SH-SY5Y (cell line): ENCODE results near the gene OR1M1.

ENCODE experiments used
- GATA2 ChIP-seq: IDR thresholded peaks from 2 replicates; pipeline ENCODE4 v1.6.1; 2011; ENCODE audit warnings: mild to moderate bottlenecking, low read depth, low read length
- GATA3 ChIP-seq: IDR thresholded peaks from 2 replicates; pipeline ENCODE4 v1.6.1; 2011; ENCODE audit warnings: low read depth, mild to moderate bottlenecking, low read length, moderate library complexity

Gene OR1M1

DNA sequence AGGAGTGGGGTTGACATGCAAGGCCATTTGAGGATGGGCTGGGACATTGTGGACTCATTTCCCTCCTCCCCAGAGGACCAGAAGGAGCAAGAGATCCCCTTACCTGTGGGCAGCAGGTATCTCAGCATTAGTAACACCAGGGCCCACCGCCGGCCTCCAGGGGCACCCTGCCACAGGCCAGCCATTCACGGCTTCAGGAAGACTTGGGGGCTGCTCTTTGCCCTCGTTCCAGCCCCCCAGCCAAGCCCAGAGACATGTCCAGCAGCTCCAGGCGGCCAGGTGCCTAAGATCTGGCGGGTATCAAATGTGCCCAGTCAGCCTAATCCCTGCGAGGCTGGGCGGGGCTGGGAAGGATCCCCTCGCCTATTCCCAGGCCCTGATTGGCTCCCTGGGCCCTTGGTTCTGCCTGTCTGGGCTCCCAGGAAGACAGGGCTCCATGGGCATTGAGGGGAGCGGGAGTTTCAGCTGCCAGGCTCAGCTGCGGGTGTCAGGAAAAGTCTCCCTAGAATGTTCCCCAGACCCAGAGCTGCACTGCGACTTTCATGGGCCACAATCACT lies 21.3 kb upstream of the OR1M1 start:
- TF ChIP-seq GATA3 (no peak), GATA2 (no peak)

DNA sequence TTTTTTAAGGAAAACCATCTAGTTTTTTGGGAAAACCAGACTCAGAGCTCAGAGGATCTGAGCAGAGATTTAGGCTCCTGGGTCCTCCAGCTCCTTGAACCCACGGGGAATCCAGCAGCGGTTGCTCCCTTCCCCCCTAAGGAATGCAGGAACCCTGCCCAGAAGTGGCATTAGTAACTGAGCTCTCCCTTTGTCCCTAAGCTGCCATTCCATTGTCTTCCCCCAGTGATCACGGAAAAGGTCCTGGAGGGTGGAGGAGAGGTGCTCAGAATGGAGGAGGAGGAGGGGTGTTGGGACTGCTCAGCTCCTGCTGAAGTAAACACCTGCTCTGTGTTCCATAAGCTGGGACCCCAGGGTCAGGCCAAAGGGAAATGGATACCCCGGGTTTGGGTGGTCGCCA lies 16.8 kb upstream of the OR1M1 start:
- TF ChIP-seq GATA3 (no peak), GATA2 (no peak)

DNA sequence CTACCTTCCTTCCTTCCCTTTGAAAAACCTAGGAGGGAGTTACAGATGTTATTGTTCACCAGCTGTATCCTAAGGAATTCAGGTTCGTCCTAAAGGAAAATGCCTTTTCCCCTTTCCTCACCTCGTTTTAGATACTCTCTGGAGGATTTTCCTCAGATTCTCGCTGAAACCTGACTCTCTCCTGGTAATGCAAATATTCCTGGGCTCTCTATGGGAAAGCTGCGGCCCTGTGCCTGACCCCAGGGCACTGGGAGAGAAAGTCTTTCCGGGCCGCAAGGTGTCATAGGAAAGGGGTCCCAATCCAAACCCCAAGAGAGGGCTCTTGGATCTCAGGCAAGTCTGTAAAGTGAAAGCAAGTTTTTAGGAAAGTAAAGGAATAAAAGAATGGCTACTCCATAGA lies 13.1 kb upstream of the OR1M1 start:
- TF ChIP-seq GATA2 (no peak), GATA3 (no peak)

DNA sequence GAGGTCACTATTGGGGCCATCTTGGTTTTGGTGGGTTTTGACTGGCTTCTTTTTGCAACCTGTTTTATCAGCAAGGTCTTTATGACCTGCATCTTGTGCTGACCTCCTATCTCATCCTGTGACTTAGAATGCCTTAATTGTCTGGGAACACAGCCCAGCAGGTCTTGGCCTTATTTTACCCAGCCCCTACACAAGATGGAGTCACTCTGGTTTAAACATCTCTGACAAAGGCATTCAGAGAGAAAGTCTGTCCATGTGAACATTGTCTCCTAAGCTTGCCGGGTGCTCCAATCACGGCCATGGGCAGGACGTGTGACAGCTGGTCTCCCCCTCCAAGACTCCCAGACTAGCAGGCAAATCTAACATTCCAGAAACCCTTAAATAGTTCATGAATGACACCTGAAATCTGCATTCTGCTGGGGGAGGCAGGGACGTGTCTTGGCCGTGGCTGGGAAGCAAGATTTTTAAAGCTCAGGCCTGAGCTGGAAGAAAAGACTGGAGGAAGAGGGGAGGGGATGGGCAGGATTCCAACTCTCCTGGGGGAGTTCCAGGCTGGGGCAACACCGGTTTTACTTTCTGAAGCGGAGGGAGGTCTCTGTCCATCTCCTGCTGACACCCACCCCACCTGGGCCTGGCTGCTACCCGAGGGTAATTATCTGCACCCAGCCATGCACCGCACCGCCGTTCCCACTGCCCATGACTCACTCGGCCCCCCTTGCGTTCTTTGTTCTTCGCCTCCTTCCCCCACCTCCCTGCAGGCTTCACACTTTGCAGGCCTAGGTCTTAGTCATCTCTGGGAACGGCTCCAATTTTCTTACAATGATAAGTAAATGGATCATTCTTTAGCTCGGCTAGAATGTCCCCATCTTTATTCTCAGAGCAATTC lies 11.6 kb upstream of the OR1M1 start:
- TF ChIP-seq GATA2 = no peak
- no peak for TF ChIP-seq GATA3

DNA sequence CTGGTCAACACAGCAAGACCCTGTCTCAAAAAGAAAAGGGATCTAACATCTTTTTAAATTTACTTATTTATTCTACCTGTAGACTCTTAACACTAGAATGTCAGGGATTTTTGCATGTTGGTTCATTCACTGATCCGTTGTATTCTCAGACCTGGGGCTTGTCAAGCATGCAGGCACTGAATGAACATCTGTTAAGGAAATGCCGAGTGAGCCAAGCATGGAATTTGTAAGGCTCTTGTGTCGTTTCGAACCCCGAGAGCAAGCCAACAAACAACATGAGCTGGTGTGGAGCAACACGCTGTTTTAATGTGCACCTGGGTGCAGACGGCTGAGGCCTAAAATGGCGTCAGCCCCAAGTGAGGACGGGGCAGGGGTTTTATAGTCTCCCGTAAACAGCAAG lies 10.0 kb upstream of the OR1M1 start:
- TF ChIP-seq GATA3 = no peak
- no peak for TF ChIP-seq GATA2

DNA sequence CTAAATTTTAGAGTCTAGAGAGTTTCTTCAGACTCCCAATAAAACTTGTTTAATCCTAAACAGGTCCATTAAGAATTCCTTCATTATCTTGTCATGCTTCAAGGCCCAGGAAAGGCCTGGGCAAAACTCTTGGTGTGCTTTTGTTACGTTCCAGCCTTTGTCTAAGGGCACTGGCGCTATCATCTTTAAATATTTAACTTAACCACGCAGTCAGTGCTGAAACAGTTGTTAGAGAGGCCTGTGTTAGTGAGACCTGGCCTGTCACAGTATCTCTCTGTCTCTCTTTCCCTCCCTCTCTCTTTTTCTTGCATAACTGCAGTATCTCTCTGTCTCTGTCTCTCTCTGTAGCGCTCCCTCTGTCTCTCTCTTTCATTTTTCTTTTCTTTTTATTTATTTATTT lies 8.2 kb upstream of the OR1M1 start:
- TF ChIP-seq GATA3 (no peak), GATA2 (no peak)

DNA sequence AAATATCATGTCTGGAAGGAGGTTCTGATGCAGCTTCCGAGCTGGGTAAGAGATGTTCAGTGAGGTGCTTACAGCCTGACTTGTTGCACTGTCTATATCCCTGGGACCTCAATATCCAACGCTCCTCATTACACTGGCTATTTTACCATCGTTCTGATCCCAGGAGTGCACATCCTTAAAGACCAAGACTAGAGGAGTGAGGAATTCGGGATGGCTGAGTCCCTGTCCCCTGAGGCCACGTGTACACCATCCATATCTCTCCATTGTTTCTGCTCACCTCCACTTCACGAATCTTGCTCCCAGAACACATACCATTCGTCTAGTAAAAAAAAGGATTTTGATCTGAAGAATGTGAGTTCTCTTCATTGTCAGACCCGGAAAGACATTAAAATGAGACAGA lies 20.5 kb downstream of the OR1M1 start, which contains the start of gene OR7G2:
Gene OR7G2, minus strand, starts transcription at position 101 of the 400 bp plus-strand sequence. CDS start 4,232 bp downstream, outside the sequence.
- no peak for TF ChIP-seq GATA3
- TF ChIP-seq GATA2 = no peak

DNA sequence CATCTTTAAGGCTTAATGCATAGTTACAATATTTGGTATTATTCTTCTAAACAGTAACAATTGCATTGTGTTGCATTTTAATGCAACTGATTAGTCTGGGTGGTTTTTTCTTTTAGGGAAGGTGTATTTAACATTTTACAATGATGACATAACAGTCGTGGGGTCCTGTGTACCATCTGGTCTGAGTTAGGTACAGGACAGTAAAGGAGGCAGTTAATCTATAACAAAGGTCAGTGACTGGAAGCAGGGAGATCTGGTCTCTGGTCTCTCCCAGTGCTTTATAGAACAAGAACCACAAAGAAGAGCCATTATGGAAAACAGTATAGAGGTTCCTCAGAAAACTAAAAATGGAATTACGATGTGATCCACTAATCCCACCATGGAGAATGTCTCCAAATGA lies 23.1 kb downstream of the OR1M1 start:
- no peak for TF ChIP-seq GATA2

DNA sequence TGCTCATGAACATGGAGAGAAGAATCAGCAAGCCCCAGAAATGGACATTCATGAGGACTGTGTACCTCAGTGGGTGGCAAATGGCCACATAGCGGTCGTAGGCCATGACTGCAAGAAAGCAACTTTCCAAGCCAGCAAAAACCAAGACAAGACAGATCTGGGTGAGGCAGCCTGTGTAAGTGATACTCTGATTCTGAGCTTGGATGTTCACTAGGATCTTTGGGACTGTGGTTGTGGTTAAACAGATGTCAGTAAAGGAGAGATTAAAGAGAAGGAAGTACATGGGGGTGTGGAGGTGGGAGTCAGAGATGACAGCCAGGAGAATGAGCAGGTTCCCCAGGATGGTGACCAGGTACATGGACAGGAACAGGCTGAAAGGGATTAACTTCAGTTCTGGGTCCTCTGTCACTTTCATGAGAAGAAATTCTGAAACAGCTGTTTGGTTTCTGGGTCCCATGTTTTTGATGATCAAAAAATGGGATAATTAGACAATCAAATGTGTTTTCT lies 28.5 kb downstream of the OR1M1 start, which contains the start of gene OR7G1:
Gene OR7G1, minus strand, starts transcription at position 457 of the 507 bp plus-strand sequence. Its CDS starts 0 bp downstream, at position 457.
- TF ChIP-seq GATA2 (no peak), GATA3 (no peak)

DNA sequence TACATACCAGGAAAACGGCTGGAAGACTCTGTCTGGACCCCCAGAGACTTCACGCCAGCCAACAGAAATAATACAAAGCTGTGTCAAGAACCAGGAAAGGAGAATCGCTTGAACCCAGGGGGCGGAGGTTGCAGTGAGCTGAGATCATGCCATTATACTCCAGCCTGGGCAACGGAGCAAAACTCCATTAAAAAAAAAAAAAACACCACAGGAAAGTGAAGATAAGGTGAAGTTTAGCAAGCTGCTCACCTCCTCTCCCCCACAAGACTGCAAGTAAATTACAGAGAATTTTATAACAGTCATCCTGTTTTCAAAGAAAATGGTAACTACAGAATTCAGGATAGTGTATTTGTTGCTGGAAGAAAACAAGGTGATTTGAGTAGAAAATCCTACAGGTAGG lies 29.7 kb downstream of the OR1M1 start:
- TF ChIP-seq GATA3 (no peak), GATA2 (no peak)

DNA sequence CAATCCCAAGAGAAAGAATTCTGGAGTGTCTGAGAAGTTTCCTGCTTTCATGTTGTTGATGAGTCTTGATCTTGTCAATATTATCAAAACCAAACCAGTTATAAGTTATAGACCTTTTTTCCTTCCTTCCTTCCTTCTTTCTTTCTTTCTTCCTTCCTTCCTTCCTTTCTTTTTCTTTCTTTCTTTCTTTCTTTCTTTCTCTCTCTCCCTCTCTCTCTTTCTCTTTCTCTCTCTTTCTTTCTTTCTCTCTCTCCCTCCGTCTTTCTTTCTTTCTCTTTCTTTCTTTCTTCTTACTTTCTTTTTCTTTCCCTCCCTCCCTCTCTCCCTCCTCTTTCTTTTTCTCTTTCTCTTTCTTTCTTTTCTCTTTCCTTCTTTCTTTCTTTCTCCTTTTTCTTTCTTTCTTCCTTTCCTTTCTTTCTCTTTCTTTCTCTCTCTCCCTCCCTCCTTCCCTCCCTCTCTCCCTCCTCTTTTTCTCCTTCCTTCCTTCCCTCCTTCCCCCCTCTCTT lies 40.1 kb downstream of the OR1M1 start, which contains the start of gene OR7G3:
Gene OR7G3, minus strand, starts transcription at position 51 of the 506 bp plus-strand sequence. Its CDS starts 0 bp downstream, at position 51.
- TF ChIP-seq GATA2 (no peak), GATA3 (no peak)

DNA sequence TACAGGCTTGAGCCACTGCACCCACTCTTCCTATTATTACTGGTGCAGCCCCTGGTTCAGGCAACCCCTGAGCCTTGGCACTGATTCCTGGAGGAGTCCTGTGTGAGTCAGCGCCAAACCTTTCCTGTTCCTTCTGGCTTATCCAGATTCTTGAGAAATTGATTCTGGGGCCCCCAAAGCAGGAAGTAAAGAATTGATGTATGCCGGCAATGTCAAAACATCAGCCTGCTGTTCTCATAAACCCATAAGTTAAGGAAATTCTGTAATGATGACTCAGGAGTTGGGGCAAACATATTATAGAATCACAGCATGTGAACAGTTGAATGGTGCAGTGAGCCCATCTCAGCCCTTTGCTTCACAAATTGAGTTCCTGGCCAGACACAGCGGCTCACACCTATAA lies 41.3 kb downstream of the OR1M1 start:
- no peak for TF ChIP-seq GATA3
- no peak for TF ChIP-seq GATA2

DNA sequence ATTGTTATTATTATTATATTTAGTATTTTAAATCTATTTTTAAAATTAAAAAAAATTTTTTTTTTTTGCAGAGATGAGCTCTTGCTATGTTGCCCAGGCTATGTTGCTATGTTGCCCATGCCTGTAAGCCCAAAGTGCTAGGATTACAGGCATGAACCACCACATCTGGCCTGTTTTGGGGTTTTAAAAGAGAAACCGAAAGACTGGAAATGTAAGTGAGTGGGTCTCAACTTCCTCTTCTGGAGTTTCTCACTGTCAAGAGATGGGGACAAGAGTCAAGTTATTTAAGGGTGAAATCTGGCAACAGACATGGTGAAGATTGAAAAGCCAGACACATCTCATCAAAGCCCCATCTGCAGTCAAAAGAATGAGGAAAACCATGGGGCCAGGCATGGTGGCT lies 44.1 kb downstream of the OR1M1 start:
- no peak for TF ChIP-seq GATA3
- no peak for TF ChIP-seq GATA2

DNA sequence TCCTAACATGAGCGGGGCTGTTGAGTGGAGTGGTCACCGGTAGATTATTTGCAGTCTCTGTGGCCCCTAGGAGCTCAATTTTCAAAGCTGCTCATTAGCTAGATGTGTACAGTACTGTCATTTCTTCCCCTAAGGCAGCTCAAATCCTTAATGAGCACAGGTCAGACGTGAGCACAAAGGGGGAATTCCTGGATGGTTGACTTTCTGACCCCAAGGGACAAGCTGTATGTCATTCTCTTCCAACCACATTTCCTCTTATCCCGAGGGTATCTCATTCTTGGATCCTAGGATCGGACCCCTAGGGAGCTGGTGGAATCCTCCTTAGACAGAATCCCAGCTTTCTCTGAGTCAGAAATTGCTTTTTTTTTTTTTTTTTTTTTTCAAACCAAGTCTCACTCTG lies 45.6 kb downstream of the OR1M1 start:
- TF ChIP-seq GATA2 = no peak
- no peak for TF ChIP-seq GATA3
